HEK293 (cell line): Measurements from ENCODE around the gene CKMT2.
"Not testable (repeated sequence)": the region's sequence is repeated elsewhere in the genome, so short reads cannot be mapped to it uniquely, and the experiment has no call there.

Source experiments
- CTCF ChIA-PET: fragments of 350-600 bp; formaldehyde crosslinking; extraction: SDS; loops from one replicate; lab custom pipeline; 2021; ENCODE audit warnings: antibody characterized with exemption; lab: Yijun Ruan, JAX
- POLR2A ChIA-PET: fragments of 300-600 bp; formaldehyde crosslinking; extraction: SDS; loops from one replicate; lab custom pipeline; 2020; ENCODE audit warnings: antibody characterized with exemption, inconsistent platforms; lab: Yijun Ruan, JAX
- H3K27ac ChIP-seq: fragments of 200-500 bp; sonication (Bioruptor generic); 2 replicates; pipeline ENCODE4 v1.5.1; 2014; ENCODE audit warnings: low read depth, low read length, control low read depth, inconsistent platforms; ENCODE audit errors: extremely low read depth
- H3K36me3 ChIP-seq, 2 experiments: fragments of 200-500 bp in 1 of 2; sonication (Bioruptor generic) in 1 of 2; 1 replicate in 1 of 2; 2 replicates in 1 of 2; pipeline ENCODE4 v1.5.1; 2014 to 2017; ENCODE audit warnings: inconsistent platforms in 2 of 2, low read length in 2 of 2; ENCODE audit not compliant: control insufficient read depth in 2 of 2, insufficient read depth in 1 of 2
- H3K4me1 ChIP-seq: fragments of 200-500 bp; sonication (Bioruptor generic); 2 replicates; pipeline ENCODE4 v1.5.1; 2014; ENCODE audit warnings: mild to moderate bottlenecking, low read length, inconsistent platforms; ENCODE audit not compliant: control insufficient read depth, insufficient read depth
- H3K4me3 ChIP-seq: 2 replicates; pipeline ENCODE4 v1.5.1; 2011; ENCODE audit warnings: low read depth, mild to moderate bottlenecking, control low read depth, low read length, moderate library complexity
- H3K9me3 ChIP-seq: fragments of 200-500 bp; sonication (Bioruptor generic); 2 replicates; pipeline ENCODE4 v1.5.1; 2014; ENCODE audit warnings: low read depth, low read length, inconsistent platforms; ENCODE audit not compliant: control insufficient read depth, insufficient read depth
- IKZF3 ChIP-seq: fragments of 450-650 bp; IDR thresholded peaks from 2 replicates; pipeline ENCODE4 v1.5.0; 2018; ENCODE audit warnings: missing biosample characterization, mild to moderate bottlenecking, missing genetic modification characterization, moderate library complexity
- KLF7 ChIP-seq: fragments of 450-650 bp; formaldehyde crosslinking; IDR thresholded peaks from 2 replicates; pipeline ENCODE4 v1.5.1; 2016; ENCODE audit warnings: missing biosample characterization, missing genetic modification characterization, borderline replicate concordance
- PRDM10 ChIP-seq: fragments of 450-650 bp; formaldehyde crosslinking; IDR thresholded peaks from 2 replicates; pipeline ENCODE4 v1.5.1; 2016; ENCODE audit warnings: missing biosample characterization, missing genetic modification characterization
- YY2 ChIP-seq: fragments of 450-650 bp; formaldehyde crosslinking; IDR thresholded peaks from 2 replicates; pipeline ENCODE4 v1.5.1; 2016; ENCODE audit warnings: missing biosample characterization, missing genetic modification characterization
- ZBTB10 ChIP-seq: fragments of 450-650 bp; formaldehyde crosslinking; IDR thresholded peaks from 2 replicates; pipeline ENCODE4 v1.5.1; 2016; ENCODE audit warnings: missing biosample characterization, missing genetic modification characterization
- ZBTB17 ChIP-seq: fragments of 450-650 bp; formaldehyde crosslinking; IDR thresholded peaks from 2 replicates; pipeline ENCODE4 v1.5.1; 2016; ENCODE audit warnings: missing biosample characterization, missing genetic modification characterization
- ZBTB20 ChIP-seq: fragments of 450-650 bp; formaldehyde crosslinking; IDR thresholded peaks from 2 replicates; pipeline ENCODE4 v1.5.1; 2016; ENCODE audit warnings: missing biosample characterization, missing genetic modification characterization
- ZNF146 ChIP-seq: fragments of 450-650 bp; formaldehyde crosslinking; IDR thresholded peaks from 2 replicates; pipeline ENCODE4 v1.5.1; 2016; ENCODE audit warnings: missing biosample characterization, missing genetic modification characterization
- ZNF184 ChIP-seq: fragments of 450-650 bp; IDR thresholded peaks from 2 replicates; pipeline ENCODE4 v1.5.1; 2018; ENCODE audit warnings: missing biosample characterization, mild to moderate bottlenecking, missing genetic modification characterization
- ZNF223 ChIP-seq: fragments of 450-650 bp; formaldehyde crosslinking; IDR thresholded peaks from 2 replicates; pipeline ENCODE4 v1.5.1; 2016; ENCODE audit warnings: missing biosample characterization, missing genetic modification characterization
- ZNF23 ChIP-seq: fragments of 450-650 bp; formaldehyde crosslinking; IDR thresholded peaks from 2 replicates; pipeline ENCODE4 v1.5.1; 2016; ENCODE audit warnings: missing biosample characterization, missing genetic modification characterization, borderline replicate concordance
- ZNF362 ChIP-seq: fragments of 450-650 bp; formaldehyde crosslinking; IDR thresholded peaks from 2 replicates; pipeline ENCODE4 v1.5.1; 2016; ENCODE audit warnings: missing biosample characterization, missing genetic modification characterization
- ZNF394 ChIP-seq: fragments of 450-650 bp; formaldehyde crosslinking; IDR thresholded peaks from 2 replicates; pipeline ENCODE4 v1.5.1; 2016; ENCODE audit warnings: missing biosample characterization, missing genetic modification characterization, mild to moderate bottlenecking, moderate library complexity, borderline replicate concordance
- ZNF426 ChIP-seq: fragments of 450-650 bp; formaldehyde crosslinking; IDR thresholded peaks from 2 replicates; pipeline ENCODE4 v1.5.1; 2017; ENCODE audit warnings: missing biosample characterization, missing genetic modification characterization, mild to moderate bottlenecking, inconsistent platforms, moderate library complexity
- ZNF473 ChIP-seq: fragments of 450-650 bp; formaldehyde crosslinking; IDR thresholded peaks from 2 replicates; pipeline ENCODE4 v1.5.1; 2017; ENCODE audit warnings: missing biosample characterization, missing genetic modification characterization
- ZNF501 ChIP-seq: fragments of 450-650 bp; formaldehyde crosslinking; IDR thresholded peaks from 2 replicates; pipeline ENCODE4 v1.5.1; 2016; ENCODE audit warnings: missing biosample characterization, missing genetic modification characterization
- ZNF558 ChIP-seq: fragments of 450-650 bp; formaldehyde crosslinking; IDR thresholded peaks from 2 replicates; pipeline ENCODE4 v1.5.1; 2016; ENCODE audit warnings: missing biosample characterization, missing genetic modification characterization
- ZNF560 ChIP-seq: fragments of 450-650 bp; formaldehyde crosslinking; IDR thresholded peaks from 2 replicates; pipeline ENCODE4 v1.5.1; 2017; ENCODE audit warnings: missing biosample characterization, missing genetic modification characterization, borderline replicate concordance
- ZNF596 ChIP-seq: fragments of 450-650 bp; IDR thresholded peaks from 2 replicates; pipeline ENCODE4 v1.5.0; 2018; ENCODE audit warnings: missing biosample characterization, mild to moderate bottlenecking, missing genetic modification characterization, moderate library complexity
- ZNF623 ChIP-seq: fragments of 450-650 bp; formaldehyde crosslinking; IDR thresholded peaks from 2 replicates; pipeline ENCODE4 v1.5.1; 2016; ENCODE audit warnings: missing biosample characterization, missing genetic modification characterization
- ZNF629 ChIP-seq: fragments of 450-650 bp; formaldehyde crosslinking; IDR thresholded peaks from 2 replicates; pipeline ENCODE4 v1.5.1; 2017; ENCODE audit warnings: missing biosample characterization, missing genetic modification characterization

Gene CKMT2

GRCh38 chr5:81262796-81263195 is 29.7 kb downstream of the CKMT2 start:
- POLR2A ChIA-PET, H3K27ac ChIP-seq, H3K4me3 ChIP-seq, H3K4me1 ChIP-seq, H3K36me3 ChIP-seq, CTCF ChIA-PET, H3K9me3 ChIP-seq: not testable (repeated sequence)
- peak; percentile 93 for TF ChIP-seq ZNF146 (tag by site-specific recombination)

DNA sequence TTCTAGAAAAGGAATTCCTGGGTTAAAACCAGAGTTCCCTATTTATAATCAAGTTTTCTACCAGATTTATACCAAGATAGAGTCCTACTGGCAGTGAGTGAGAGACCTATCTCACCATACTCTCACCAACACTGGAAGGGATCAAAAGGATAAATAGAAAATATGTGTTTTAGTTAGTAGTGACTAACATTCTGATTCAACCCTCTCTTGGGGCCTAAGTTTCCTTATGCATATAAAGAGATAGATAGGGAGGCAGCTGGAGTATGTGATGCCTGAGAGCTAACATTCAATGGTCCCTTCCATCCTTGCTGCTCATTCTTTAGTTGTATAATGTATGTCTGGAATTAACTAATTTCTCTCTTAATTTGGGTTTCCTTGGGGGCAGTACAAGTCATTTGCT is 32.0 kb downstream of the CKMT2 start:
- TF ChIP-seq ZNF501 (no peak), ZNF223 (no peak), ZNF596 (tag by site-specific recombination) (no peak), ZNF623 (tag by site-specific recombination) (no peak)
- no peak overlapping the region for H3K27ac ChIP-seq
- no peak overlapping the region for H3K4me3 ChIP-seq
- CTCF ChIA-PET, result no interaction called here
- H3K4me1 ChIP-seq, result peaks cover 6% of the 10 kb centered on the region
- POLR2A ChIA-PET, result no interaction called here
- no peaks in the 10 kb centered on the region for H3K9me3 ChIP-seq
- H3K36me3 ChIP-seq, result no peaks in the 10 kb centered on the region

- Histone ChIP-seq H3K9me3 (no peaks in the 10 kb centered on the region), H3K27ac (no peak overlapping the region), H3K36me3 (no peaks in the 10 kb centered on the region), H3K4me1 (peaks cover 15% of the 10 kb centered on the region), H3K4me3 (no peak overlapping the region)
- TF ChIP-seq ZBTB10 (tag by site-specific recombination), result no peak
- no peak for TF ChIP-seq ZNF426 (tag by site-specific recombination)
- TF ChIP-seq ZNF560 (tag by site-specific recombination), result no peak
- no peak for TF ChIP-seq ZNF473 (tag by site-specific recombination)
- TF ChIP-seq PRDM10 (tag by site-specific recombination), result peak; percentile 74
- TF ChIP-seq ZNF23 (tag by site-specific recombination), result no peak
- no peak for TF ChIP-seq YY2 (tag by site-specific recombination)
- TF ChIP-seq KLF7 (tag by site-specific recombination), result no peak
- TF ChIP-seq ZBTB20 (tag by site-specific recombination), result no peak
- peak; percentile 68; the same call in 1 of the 2 replicates for TF ChIP-seq ZNF394 (tag by site-specific recombination)
- peak; percentile 54; the same call in 1 of the 2 replicates for TF ChIP-seq ZBTB17
- TF ChIP-seq ZNF629 (tag by site-specific recombination), result 0 out of 2 replicates have a peak, but pooled peaks have one; percentile 37
- no peak for TF ChIP-seq IKZF3 (tag by site-specific recombination)
- TF ChIP-seq ZNF184 (tag by site-specific recombination), result 0 out of 2 replicates have a peak, but pooled peaks have one; percentile 8
- TF ChIP-seq ZNF362 (tag by site-specific recombination), result no peak
- no peak for TF ChIP-seq ZNF558
- CTCF ChIA-PET, result interaction anchor here (0.6 kb wide), 2 partner anchors 31 to 59 kb away, joined by 3 to 4 read pairs; no protein-coding TSS in a partner anchor
- POLR2A ChIA-PET, result no interaction called here
Observed at GRCh38 chr5:81268521-81269196, 35.5 kb downstream of the CKMT2 start.
